Activated naive CD8-positive, alpha-beta T cell treated with anti-CD3 and anti-CD28 coated beads for 36 hours (primary cell): ENCODE results near the gene RGS2. TPM values are rescaled to one million over a fixed set of nuclear protein-coding genes. Genes with fewer than 3 reads are reported as not detected.

Source experiments
- total RNA-seq, 2 experiments: library from RNA; stranded (reverse); gene quantifications; one replicate each; pipeline ENCODE4 v1.2.3, GENCODE V29; 2021

Gene RGS2
- total RNA-seq, 2 experiments from 2014 or later: 5.1 to 6.1 TPM

Other genes with a start within 250 kb of the RGS2 start
- 1 to 10 TPM; 8.4 to 9.4 TPM for gene RGS1, start 233.3 kb upstream of the RGS2 start, total RNA-seq
- not detected for gene RGS13, start 172.9 kb upstream of the RGS2 start, total RNA-seq